Measurements from ENCODE around the gene ACER1. TPM values are rescaled to one million over a fixed set of nuclear protein-coding genes. Genes with fewer than 3 reads are reported as not detected.
"Not testable (repeated sequence)": the region's sequence is repeated elsewhere in the genome, so short reads cannot be mapped to it uniquely, and the experiment has no call there.

Gene ACER1
- total RNA-seq, 1 donor from 2014 or later: not detected

DNA sequence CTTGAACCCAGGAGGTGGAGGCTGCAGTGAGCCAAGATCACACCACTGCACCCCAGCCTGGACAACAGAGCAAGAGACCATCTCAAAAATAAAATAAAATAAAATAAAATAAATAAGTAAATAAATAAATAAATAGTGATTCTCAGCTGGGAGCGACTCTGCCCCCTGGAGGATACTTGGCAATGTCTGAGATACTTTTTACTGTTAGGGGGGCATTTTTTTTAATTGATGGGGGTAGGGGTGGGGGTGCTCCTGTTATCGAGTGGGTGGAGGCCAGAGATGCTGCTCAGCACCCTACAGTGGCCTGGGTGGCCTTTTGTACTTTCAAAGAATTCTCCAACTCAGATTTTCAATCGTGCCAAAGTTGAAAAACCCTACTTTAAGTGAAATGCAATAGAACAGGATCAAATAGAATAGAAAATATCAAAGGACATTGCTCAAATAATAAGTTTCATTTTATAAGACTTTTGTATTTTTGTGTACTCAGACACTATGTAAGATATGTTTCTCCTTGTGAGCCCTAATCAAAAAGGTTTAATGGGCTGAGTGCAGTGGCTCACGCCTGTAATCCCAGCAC lies 20.8 kb upstream of the ACER1 start:
- Mint-ChIP-seq H3K27ac (ENCODE audit: unreplicated experiment) (no peak overlapping the region), H3K4me3 (ENCODE audit: unreplicated experiment) (no peak overlapping the region), H3K36me3 (ENCODE audit: low read depth) (no peaks in the 10 kb centered on the region), H3K9me3 (ENCODE audit: low read depth) (no peaks in the 10 kb centered on the region), H3K4me1 (ENCODE audit: low read depth) (no peaks in the 10 kb centered on the region), H3K27me3 (ENCODE audit: low read depth) (no peaks in the 10 kb centered on the region)
- TF ChIP-seq, protein P1, sequence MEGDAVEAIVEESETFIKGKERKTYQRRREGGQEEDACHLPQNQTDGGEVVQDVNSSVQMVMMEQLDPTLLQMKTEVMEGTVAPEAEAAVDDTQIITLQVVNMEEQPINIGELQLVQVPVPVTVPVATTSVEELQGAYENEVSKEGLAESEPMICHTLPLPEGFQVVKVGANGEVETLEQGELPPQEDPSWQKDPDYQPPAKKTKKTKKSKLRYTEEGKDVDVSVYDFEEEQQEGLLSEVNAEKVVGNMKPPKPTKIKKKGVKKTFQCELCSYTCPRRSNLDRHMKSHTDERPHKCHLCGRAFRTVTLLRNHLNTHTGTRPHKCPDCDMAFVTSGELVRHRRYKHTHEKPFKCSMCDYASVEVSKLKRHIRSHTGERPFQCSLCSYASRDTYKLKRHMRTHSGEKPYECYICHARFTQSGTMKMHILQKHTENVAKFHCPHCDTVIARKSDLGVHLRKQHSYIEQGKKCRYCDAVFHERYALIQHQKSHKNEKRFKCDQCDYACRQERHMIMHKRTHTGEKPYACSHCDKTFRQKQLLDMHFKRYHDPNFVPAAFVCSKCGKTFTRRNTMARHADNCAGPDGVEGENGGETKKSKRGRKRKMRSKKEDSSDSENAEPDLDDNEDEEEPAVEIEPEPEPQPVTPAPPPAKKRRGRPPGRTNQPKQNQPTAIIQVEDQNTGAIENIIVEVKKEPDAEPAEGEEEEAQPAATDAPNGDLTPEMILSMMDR (IDR thresholded peaks at IDR 0.05): peak; percentile 86
- DNase-seq (ENCODE audit: low spot score): no peak

DNA sequence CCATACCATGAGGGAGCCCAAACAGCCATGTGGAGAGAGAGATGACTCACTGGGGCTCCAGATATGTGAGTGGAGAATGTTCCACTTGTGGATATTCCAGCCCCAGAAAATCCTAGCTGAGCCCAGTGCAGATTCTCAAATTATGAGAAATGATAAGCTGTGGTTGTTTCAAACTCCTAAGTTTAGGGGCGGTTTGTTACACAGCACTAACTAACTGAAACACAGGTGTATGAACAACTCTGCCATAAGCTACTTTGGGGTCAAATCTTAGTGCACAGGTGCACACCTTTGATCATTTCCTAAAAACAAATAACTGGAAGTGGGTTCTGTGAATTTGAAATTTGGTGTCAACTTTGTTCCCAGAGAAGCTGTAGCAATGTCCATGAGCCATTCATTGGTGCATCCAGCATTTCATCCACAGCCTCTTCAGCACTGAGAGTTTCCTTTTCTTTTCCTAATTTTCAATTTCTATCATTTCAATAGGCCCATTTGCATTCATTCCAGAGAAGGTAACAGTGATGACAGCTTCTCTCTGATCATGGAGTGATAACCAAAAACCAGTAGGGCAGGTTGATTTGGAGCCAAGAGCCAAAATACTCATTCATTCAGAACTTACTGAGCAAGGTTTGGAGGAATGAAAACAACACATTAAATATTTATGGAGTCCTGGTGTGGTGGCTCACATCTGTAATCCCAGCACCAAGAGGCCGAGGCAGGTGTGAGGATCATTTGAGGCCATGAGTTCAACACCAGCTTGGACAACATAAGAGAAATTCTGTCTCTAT lies 19.2 kb upstream of the ACER1 start:
- TF ChIP-seq, protein P1 (IDR thresholded peaks at IDR 0.05): no peak
- no peaks in the 10 kb centered on the region for H3K36me3 Mint-ChIP-seq (ENCODE audit: low read depth)
- H3K4me1 Mint-ChIP-seq (ENCODE audit: low read depth): no peaks in the 10 kb centered on the region
- peaks cover 3% of the 10 kb centered on the region for H3K27me3 Mint-ChIP-seq (ENCODE audit: low read depth)
- no peak for DNase-seq (ENCODE audit: low spot score)
- no peak overlapping the region for H3K4me3 Mint-ChIP-seq (ENCODE audit: unreplicated experiment)
- no peak overlapping the region for H3K27ac Mint-ChIP-seq (ENCODE audit: unreplicated experiment)
- no peaks in the 10 kb centered on the region for H3K9me3 Mint-ChIP-seq (ENCODE audit: low read depth)

DNA sequence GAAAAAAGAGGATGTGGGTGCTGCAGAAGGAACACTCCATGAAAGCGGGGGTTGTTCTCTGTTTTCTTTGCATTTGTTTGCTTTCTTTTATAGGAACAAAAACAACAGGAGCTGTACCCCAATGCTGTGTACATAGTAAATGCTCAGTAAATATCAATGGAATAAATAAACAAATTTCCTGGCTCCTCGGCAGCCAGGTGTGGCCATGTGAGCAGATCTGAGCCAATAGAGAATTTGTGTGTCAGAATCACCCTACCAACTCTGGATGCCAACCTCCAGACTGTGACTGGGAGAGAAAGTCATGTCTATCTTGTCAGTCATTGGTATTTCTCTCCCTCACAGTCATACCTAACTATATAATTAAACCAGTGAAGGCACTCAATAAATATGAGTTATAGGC lies 17.3 kb upstream of the ACER1 start:
- DNase-seq (ENCODE audit: low spot score): no peak
- Mint-ChIP-seq H3K9me3 (ENCODE audit: low read depth) (no peaks in the 10 kb centered on the region), H3K4me1 (ENCODE audit: low read depth) (no peaks in the 10 kb centered on the region), H3K27me3 (ENCODE audit: low read depth) (peaks cover 4% of the 10 kb centered on the region), H3K27ac (ENCODE audit: unreplicated experiment) (no peak overlapping the region), H3K4me3 (ENCODE audit: unreplicated experiment) (no peak overlapping the region), H3K36me3 (ENCODE audit: low read depth) (no peaks in the 10 kb centered on the region)
- TF ChIP-seq, protein P1 (IDR thresholded peaks at IDR 0.05): no peak

DNA sequence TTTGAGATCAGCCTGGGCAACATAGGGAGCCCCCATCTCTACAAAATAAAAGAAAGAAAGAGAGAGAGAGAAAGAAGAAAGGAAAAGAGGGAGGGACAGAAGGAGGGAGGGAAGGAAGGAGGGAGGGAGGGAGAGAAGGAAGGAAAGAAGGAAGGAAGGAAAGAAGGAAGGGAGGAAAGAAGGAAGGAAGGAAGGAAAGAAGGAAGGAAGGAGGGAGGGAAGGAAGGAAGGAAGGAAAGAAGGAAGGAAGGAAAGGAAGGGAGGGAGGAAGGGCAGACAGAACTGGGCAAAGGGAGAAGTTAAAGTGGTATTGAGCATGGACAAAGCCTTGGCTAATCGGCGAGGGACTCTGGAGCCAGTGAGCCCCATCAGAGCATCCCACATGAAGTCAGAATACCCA lies 15.9 kb upstream of the ACER1 start:
- H3K27me3 Mint-ChIP-seq (ENCODE audit: low read depth): not testable (repeated sequence)

DNA sequence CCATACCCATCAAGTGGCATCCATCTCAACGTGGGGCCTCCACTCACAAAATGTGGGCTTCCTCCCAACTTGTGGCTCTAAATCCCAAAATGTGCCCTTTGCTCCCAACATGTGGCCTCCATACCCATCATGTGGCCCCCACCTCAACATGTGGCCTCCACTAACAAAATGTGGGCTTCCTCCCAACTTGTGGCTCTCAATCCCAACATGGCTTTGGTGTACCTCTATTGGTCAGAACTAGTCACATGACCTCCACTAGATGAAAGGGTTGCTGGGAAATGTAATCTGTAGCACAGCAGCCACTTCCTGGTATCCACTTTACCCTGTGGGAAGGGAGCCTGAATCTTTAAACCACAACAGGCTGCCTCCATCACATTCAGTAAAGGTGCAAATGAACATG lies 10.1 kb upstream of the ACER1 start:
- no peak for DNase-seq (ENCODE audit: low spot score)
- peaks cover 5% of the 10 kb centered on the region for H3K27me3 Mint-ChIP-seq (ENCODE audit: low read depth)
- TF ChIP-seq, protein P1 (IDR thresholded peaks at IDR 0.05): no peak
- no peak overlapping the region for H3K4me3 Mint-ChIP-seq (ENCODE audit: unreplicated experiment)
- no peak overlapping the region for H3K27ac Mint-ChIP-seq (ENCODE audit: unreplicated experiment)
- H3K9me3 Mint-ChIP-seq (ENCODE audit: low read depth): no peaks in the 10 kb centered on the region
- no peaks in the 10 kb centered on the region for H3K36me3 Mint-ChIP-seq (ENCODE audit: low read depth)
- H3K4me1 Mint-ChIP-seq (ENCODE audit: low read depth): no peaks in the 10 kb centered on the region

More for the DNA sequence above, 15.9 kb upstream of the ACER1 start:
- not testable (repeated sequence) for H3K27ac Mint-ChIP-seq (ENCODE audit: unreplicated experiment); H3K4me1 Mint-ChIP-seq (ENCODE audit: low read depth); DNase-seq (ENCODE audit: low spot score); H3K9me3 Mint-ChIP-seq (ENCODE audit: low read depth); H3K36me3 Mint-ChIP-seq (ENCODE audit: low read depth); H3K4me3 Mint-ChIP-seq (ENCODE audit: unreplicated experiment)
